ENCODE results near the gene CRY1.

The CRY1 gene

DNA sequence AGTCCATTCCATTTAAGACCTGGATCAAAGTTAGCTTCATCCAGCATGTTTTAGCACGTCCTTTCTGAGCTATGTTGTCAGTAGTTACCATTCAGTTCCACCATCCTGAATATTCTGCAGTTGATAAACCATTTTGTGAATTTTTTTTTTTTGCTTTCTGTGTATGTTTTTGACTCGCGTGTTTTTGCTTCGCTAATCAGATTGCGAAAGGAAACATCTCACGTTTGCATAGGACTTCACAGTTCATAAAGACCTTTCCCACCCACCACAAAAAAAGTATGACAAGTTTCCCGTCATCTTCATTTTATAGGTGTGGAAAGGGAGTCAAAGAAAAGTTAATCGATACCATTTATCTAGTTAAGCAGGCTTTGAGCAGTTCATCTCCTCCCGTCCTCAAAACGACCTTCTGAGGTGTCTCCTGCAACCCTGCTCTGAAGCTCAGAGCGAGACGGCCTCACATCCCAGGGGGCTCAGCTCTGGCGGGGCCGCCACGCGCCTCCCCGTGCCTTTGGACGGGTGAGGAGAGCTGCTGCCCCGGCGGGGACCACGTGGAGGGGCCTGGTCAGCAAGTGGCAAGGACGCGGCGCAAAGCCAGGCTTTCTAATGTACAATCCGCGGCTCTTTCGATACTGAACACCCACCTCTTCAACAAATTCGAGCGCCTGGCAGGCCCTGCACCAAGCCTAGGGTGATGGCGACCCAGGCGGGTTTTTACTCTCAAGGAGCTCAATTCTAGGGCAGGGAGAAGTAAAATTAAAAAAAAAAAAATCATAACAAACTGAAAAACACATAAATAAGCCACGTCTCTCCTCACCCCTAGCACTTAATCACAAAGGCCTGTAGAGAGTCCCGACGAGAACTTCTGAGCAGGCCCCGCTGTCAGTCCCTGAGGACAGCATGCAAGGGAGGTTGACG, 138.6 kb downstream of the CRY1 start:
- peak in 2 of 4 experiments; percentile 20 to 44 for DNase-seq

DNA sequence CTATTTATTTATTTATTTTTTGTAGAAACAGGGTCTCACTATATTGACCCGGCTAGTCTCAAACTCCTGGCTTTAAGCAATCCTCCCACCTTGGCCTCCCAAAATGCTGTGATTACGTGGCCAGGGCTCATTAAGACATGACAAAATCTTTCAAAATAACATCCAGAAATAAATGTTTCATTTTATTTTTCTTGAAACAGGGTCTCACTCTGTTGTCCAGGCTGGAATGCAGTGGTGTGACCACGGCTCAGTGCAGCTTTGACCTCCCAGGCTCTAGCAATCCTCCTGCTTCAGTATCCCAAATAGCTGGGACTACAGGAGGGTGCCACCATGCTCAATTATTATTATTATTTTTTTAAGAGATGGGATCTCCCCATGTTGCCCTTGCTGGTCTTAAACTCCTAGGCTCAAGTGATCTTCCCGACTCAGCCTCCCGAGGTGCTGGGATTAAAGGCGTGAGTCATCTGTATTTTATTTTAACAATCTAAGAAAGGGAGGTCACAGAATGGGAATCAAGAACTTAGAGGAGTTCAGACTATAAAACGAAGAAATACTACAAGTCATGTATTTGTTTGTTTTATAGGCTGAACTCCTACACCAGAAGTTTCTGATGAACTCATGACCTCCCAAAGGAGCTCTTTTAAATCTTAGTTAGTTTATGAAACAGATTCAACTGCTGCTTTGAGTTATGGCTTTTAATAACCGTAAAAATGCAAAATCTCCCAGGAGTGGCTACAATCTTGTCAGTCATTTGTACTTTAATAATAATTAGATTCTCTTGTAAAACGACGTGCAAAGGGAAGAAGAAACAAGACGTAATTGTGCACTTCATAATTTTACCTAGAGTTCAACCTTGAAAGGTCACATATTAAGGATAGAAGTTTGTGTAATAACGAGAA, 139.7 kb downstream of the CRY1 start:
- no peak for DNase-seq

DNA sequence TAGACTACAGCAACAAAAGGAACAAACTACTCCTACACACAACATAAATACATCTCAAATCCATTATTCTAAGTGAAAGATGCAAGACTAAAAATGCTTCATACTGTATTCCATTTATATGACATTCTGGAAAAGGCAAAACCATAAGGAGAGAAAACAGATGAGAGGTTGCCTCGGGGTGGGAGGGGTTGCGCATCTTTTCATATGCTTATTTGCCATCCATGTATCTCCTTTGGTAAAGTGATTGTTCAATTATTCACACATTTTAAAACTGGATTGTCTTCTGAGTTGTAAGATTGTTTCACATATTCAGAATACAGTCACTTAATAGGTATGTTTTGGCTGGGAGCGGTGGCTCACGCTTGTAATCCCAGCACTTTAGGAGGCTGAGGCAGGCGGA, 142.8 kb downstream of the CRY1 start:
- DNase-seq: no peak

DNA sequence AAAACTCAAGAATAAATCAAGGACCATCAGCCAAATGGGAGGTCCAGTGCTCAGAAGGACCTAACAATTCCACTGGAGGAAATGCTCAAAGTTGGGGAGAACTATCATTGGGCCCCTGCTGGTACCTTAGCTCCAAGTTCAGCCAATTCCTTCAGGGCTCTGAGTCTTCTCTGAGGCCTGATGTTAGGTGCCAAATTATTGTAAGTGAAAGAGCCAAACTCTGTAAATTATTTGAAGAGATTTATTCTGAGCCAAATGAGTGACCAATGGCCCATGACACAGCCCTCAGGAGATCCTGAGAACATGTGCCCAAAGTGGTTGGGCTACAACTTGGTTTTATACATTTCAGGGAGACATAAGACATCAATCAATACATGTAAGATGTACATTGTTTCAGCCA, 145.9 kb downstream of the CRY1 start:
- DNase-seq: no peak

DNA sequence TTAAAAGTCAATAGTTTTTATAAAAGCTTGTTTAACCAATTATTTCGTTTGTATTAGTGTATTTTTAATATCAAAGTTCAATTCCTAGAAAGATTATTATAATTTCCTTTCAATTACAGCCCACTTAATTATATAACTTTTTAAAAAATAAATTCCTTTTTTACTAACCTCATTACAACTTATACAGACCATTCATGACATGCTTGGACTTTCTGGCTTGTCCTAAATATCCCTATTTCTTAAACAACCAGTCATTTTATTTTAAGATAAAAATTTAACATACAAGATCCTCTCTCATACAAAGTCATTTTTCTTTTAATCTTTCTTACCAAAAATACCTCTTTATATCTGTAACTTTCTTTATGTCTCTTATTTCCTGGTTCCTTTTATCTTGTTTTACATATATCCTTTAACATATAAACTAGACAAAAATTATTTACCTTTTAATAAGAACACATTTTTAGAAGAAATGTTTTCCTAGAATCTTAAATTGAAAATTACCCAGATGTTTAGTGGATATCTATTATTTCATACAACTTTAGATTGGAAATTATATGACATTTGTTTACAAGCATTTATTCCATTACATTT, 148.0 kb downstream of the CRY1 start:
- DNase-seq: no peak

GRCh38 chr12:106942775-106943174, 150.6 kb downstream of the CRY1 start:
- DNase-seq: no peak

GRCh38 chr12:106941481-106942156, 151.7 kb downstream of the CRY1 start:
- DNase-seq: no peak

Data from activated CD4-positive, CD25-positive, alpha-beta regulatory T cell (primary cell).